SHP77 (cell line): ENCODE measurements around the gene MYLK4.

ENCODE experiments used
- DNase-seq, 2 experiments: peaks; one replicate each; lab custom pipeline; 2025; lab: John Stamatoyannopoulos, UW

Gene MYLK4

GRCh38 chr6:2630359-2630758 is 120.4 kb downstream of the MYLK4 start:
- peak; percentile 28 to 62 for DNase-seq

- DNase-seq, result no peak
These were observed 124.3 kb downstream of the MYLK4 start for GRCh38 chr6:2626401-2626800.

- DNase-seq, result no peak
These were observed 125.1 kb downstream of the MYLK4 start for GRCh38 chr6:2625581-2625980.

- no peak for DNase-seq
These were observed 126.5 kb downstream of the MYLK4 start for GRCh38 chr6:2624177-2624576.

- no peak for DNase-seq
These were observed 127.4 kb downstream of the MYLK4 start for GRCh38 chr6:2623295-2623694.

- no peak for DNase-seq
These were observed 128.1 kb downstream of the MYLK4 start for GRCh38 chr6:2622671-2623070.

- DNase-seq, result no peak
These were observed 131.1 kb downstream of the MYLK4 start for GRCh38 chr6:2619651-2620050.

- no peak for DNase-seq
These were observed 133.0 kb downstream of the MYLK4 start for GRCh38 chr6:2617729-2618128.

- DNase-seq, result no peak
These were observed 133.9 kb downstream of the MYLK4 start for GRCh38 chr6:2616811-2617210.

- no peak for DNase-seq
These were observed 135.5 kb downstream of the MYLK4 start for GRCh38 chr6:2615251-2615650.

GRCh38 chr6:2614846-2615245 is 135.9 kb downstream of the MYLK4 start:
- DNase-seq, result no peak

GRCh38 chr6:2614155-2614554 is 136.6 kb downstream of the MYLK4 start:
- no peak for DNase-seq
